Endothelial cell (in vitro differentiated cells): ENCODE results near the gene DISC1. TPM values are rescaled to one million over a fixed set of nuclear protein-coding genes. Genes with fewer than 3 reads are reported as not detected.

Experiments
- DNase-seq: peaks from one replicate; pipeline ENCODE4 v3.0.0; 2021; ENCODE audit warnings: low spot score
- H3K27ac Mint-ChIP-seq: one replicate; pipeline ENCODE4 v1.8.0; 2021; ENCODE audit warnings: mixed read lengths, inconsistent platforms; ENCODE audit not compliant: unreplicated experiment
- H3K27me3 Mint-ChIP-seq: one replicate; pipeline ENCODE4 v1.8.0; 2021; ENCODE audit warnings: mild to moderate bottlenecking, moderate library complexity, mixed read lengths, inconsistent platforms; ENCODE audit not compliant: unreplicated experiment
- H3K36me3 Mint-ChIP-seq: one replicate; pipeline ENCODE4 v1.8.0; 2021; ENCODE audit warnings: mild to moderate bottlenecking, low read depth, mixed read lengths, inconsistent platforms; ENCODE audit not compliant: unreplicated experiment
- H3K4me1 Mint-ChIP-seq: one replicate; pipeline ENCODE4 v1.8.0; 2021; ENCODE audit warnings: mild to moderate bottlenecking, mixed read lengths, inconsistent platforms; ENCODE audit not compliant: unreplicated experiment
- H3K4me3 Mint-ChIP-seq: one replicate; pipeline ENCODE4 v1.8.0; 2021; ENCODE audit warnings: mild to moderate bottlenecking, mixed read lengths, inconsistent platforms; ENCODE audit not compliant: unreplicated experiment
- H3K9me3 Mint-ChIP-seq: one replicate; pipeline ENCODE4 v1.8.0; 2021; ENCODE audit warnings: mixed read lengths, inconsistent platforms; ENCODE audit not compliant: unreplicated experiment
- total RNA-seq: library from RNA; stranded (reverse); fragmentation: NEBNext Ultra II Directional; extraction: Animal tissue kit (Norgen Biotek cat#: 25700); gene quantifications from one replicate; pipeline ENCODE4 v1.2.1, GENCODE V29; 2021; ENCODE audit not compliant: unreplicated experiment
- TF ChIP-seq, protein P1 (sequence below): fragments of 200-600 bp; sonication (generic); IDR thresholded peaks from one replicate; pipeline ENCODE4 v1.5.0; 2021; ENCODE audit warnings: antibody characterized with exemption; ENCODE audit not compliant: unreplicated experiment

The DISC1 gene
- total RNA-seq, 1 donor from 2014 or later = 82.5 TPM

DNA sequence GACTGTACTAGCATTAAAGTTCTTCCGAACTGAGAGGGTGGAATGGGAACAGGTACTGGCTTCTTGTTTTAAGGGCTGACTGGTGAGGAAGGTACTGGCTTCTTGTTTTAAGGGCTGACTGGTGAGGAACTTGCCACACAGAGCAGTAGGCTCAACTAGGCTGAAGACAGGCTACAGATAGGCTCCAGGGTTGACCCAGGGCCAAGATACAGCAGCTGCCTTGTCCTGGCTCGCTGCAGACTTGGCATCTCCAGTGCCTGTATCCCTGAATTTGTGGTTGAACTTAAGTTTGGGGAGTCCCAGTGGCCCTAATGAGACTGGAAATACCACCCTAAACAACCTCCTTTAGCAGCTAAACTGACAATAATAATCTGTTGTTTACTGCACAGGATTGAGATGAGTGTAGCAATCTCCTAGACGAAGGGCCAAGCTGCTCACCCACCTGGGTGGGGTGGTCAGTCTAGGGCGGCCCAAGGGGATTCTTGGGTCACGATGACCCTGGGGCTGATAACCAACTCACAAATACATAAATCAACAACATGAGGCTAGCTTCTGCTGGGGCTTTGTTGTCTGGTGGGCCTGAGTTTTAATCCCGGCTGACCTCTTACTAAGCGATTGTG, 227.1 kb downstream of the DISC1 start:
- no peak overlapping the region for H3K4me3 Mint-ChIP-seq
- no peaks in the 10 kb centered on the region for H3K27me3 Mint-ChIP-seq
- TF ChIP-seq, protein P1, sequence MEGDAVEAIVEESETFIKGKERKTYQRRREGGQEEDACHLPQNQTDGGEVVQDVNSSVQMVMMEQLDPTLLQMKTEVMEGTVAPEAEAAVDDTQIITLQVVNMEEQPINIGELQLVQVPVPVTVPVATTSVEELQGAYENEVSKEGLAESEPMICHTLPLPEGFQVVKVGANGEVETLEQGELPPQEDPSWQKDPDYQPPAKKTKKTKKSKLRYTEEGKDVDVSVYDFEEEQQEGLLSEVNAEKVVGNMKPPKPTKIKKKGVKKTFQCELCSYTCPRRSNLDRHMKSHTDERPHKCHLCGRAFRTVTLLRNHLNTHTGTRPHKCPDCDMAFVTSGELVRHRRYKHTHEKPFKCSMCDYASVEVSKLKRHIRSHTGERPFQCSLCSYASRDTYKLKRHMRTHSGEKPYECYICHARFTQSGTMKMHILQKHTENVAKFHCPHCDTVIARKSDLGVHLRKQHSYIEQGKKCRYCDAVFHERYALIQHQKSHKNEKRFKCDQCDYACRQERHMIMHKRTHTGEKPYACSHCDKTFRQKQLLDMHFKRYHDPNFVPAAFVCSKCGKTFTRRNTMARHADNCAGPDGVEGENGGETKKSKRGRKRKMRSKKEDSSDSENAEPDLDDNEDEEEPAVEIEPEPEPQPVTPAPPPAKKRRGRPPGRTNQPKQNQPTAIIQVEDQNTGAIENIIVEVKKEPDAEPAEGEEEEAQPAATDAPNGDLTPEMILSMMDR = no peak

DNA sequence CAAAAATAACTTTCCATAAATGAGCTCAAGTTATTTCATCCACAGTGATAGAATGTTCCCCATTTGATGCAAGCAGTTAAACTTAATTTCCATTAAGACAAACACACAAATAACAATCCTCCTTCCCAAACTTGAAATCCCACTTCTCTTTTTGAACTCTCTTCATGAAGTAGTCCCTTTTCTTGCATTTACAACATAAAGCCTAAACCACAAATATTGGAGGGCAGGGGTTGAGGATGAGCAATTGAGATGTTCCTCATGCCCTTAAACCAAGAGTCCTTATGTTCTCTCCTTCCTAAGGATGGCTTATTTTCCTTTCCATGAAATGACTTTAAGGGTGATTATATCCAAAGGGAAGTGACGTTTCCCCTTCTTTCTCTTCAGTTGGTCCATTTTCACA, 228.8 kb downstream of the DISC1 start:
- Mint-ChIP-seq H3K9me3 (no peaks in the 10 kb centered on the region), H3K27ac (no peak overlapping the region), H3K36me3 (peaks cover 9% of the 10 kb centered on the region), H3K27me3 (no peaks in the 10 kb centered on the region), H3K4me1 (no peaks in the 10 kb centered on the region), H3K4me3 (no peak overlapping the region)
- DNase-seq = no peak
- TF ChIP-seq, protein P1 = no peak

More for the DNA sequence above, 227.1 kb downstream of the DISC1 start:
- Mint-ChIP-seq H3K36me3 (peaks cover 9% of the 10 kb centered on the region), H3K4me1 (no peaks in the 10 kb centered on the region), H3K9me3 (no peaks in the 10 kb centered on the region), H3K27ac (no peak overlapping the region)
- DNase-seq = no peak

DNA sequence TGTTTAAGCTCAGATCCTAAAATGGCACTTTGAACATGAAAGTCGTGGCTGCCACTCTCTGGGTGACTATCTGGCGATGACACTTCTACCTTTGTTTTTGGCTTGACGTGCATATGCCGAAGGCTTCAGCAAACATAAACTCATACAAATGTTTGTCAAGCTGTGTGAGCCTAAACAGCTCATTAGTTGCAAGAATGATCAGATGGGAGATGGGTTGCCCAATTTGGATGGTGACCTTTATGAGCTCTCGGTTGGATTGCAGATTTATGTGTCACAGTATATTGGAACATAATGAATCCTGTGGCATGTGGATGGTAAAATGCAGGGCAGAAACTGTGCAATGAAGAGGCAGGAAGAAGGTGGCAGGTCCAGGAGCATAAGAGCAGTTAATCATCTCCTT, 229.3 kb downstream of the DISC1 start:
- no peak overlapping the region for H3K27ac Mint-ChIP-seq
- DNase-seq = no peak
- H3K36me3 Mint-ChIP-seq = peaks cover 9% of the 10 kb centered on the region
- TF ChIP-seq, protein P1 = no peak
- H3K9me3 Mint-ChIP-seq = no peaks in the 10 kb centered on the region
- no peaks in the 10 kb centered on the region for H3K27me3 Mint-ChIP-seq
- H3K4me1 Mint-ChIP-seq = no peaks in the 10 kb centered on the region
- no peak overlapping the region for H3K4me3 Mint-ChIP-seq

DNA sequence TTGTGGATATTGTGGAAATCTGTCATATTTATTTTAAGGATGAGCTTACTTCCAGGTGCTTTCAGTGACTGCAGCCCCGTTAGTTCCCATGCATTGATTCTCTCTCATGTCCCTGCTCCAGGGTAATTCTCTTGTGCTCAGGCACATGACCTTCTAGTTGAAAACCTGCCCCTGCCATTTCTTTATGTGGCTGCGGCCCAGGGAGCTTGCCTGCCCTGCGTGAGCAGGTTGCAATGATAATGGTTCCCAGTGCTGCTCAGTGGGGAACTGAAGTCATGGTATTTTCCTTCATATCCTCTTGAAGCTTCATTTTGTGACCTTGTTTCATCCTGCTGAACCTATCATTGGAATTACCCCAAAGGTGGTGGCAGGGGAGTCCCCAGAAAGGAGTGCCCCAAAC, 229.8 kb downstream of the DISC1 start:
- Mint-ChIP-seq H3K27ac (no peak overlapping the region), H3K9me3 (no peaks in the 10 kb centered on the region), H3K36me3 (peaks cover 8% of the 10 kb centered on the region), H3K4me1 (no peaks in the 10 kb centered on the region), H3K4me3 (no peak overlapping the region), H3K27me3 (no peaks in the 10 kb centered on the region)
- DNase-seq = no peak
- TF ChIP-seq, protein P1 = no peak

DNA sequence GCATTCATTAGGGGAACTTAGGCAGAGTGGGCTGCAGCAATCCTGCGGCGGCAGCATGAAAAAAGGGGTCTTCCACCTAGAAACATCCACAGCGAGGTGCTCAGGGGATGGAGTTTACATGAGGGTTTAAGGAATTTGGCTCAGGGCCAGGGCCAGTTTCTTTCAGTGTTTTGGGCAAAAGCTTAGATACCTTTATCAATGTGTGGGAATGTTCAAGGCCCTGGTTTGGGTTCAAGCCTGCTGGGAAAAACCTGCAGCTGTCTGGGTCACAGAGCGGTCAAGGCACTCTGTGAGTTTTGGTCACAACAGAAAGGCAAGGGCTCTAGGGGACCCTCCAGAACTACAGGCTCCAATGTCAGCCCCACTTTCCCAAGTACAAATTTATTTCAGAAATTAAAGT, 230.3 kb downstream of the DISC1 start:
- no peaks in the 10 kb centered on the region for H3K9me3 Mint-ChIP-seq
- no peak overlapping the region for H3K4me3 Mint-ChIP-seq
- TF ChIP-seq, protein P1 = no peak
- H3K4me1 Mint-ChIP-seq = no peaks in the 10 kb centered on the region
- peaks cover 3% of the 10 kb centered on the region for H3K36me3 Mint-ChIP-seq
- DNase-seq = no peak
- no peak overlapping the region for H3K27ac Mint-ChIP-seq
- H3K27me3 Mint-ChIP-seq = no peaks in the 10 kb centered on the region
